DOHH2 (cell line): ENCODE results near the gene COL8A1.

Source experiments
- H3F3A ChIP-seq: fragments of 200-600 bp; sonication (generic), shearing (Covaris generic); 2 replicates; pipeline ENCODE4 v1.6.0; 2016; ENCODE audit warnings: antibody characterized with exemption, mild to moderate bottlenecking; ENCODE audit not compliant: control insufficient read depth, insufficient read depth
- H3K27ac ChIP-seq: fragments of 200-600 bp; sonication (generic); 2 replicates; pipeline ENCODE4 v1.5.1; 2014; ENCODE audit warnings: low read depth, mild to moderate bottlenecking, low read length, moderate library complexity
- H3K27me3 ChIP-seq: fragments of 200-600 bp; sonication (generic); 2 replicates; pipeline ENCODE4 v1.6.1; 2014; ENCODE audit warnings: mild to moderate bottlenecking, low read length, mixed read lengths; ENCODE audit not compliant: control insufficient read depth
- H3K36me3 ChIP-seq: fragments of 200-600 bp; sonication (generic); 2 replicates; pipeline ENCODE4 v1.6.1; 2014; ENCODE audit warnings: mild to moderate bottlenecking, low read length, moderate library complexity, mixed read lengths; ENCODE audit not compliant: control insufficient read depth
- H3K4me1 ChIP-seq: fragments of 200-600 bp; sonication (generic); 2 replicates; pipeline ENCODE4 v1.6.1; 2014; ENCODE audit warnings: mild to moderate bottlenecking, low read length, mixed read lengths; ENCODE audit not compliant: control insufficient read depth
- H3K4me2 ChIP-seq: fragments of 200-600 bp; sonication (generic); 2 replicates; pipeline ENCODE4 v1.6.0; 2014; ENCODE audit warnings: mild to moderate bottlenecking, low read length, moderate library complexity
- H3K4me3 ChIP-seq: fragments of 200-600 bp; sonication (generic); 2 replicates; pipeline ENCODE4 v1.5.1; 2014; ENCODE audit warnings: mild to moderate bottlenecking, low read length, mixed read lengths
- H3K79me2 ChIP-seq: fragments of 200-600 bp; sonication (generic); 2 replicates; pipeline ENCODE4 v1.6.1; 2014; ENCODE audit warnings: mild to moderate bottlenecking, low read length, mixed read lengths; ENCODE audit not compliant: control insufficient read depth
- H3K9me2 ChIP-seq: fragments of 200-600 bp; sonication (generic); replicated peaks from 2 replicates; pipeline ENCODE4 v1.6.1; 2014; ENCODE audit warnings: mild to moderate bottlenecking, low read length, mixed read lengths; ENCODE audit not compliant: control insufficient read depth
- H3K9me3 ChIP-seq: fragments of 200-600 bp; sonication (generic); 2 replicates; pipeline ENCODE4 v1.6.1; 2014; ENCODE audit warnings: antibody characterized with exemption, low read length, mixed read lengths; ENCODE audit not compliant: control insufficient read depth, insufficient read depth
- H4K20me1 ChIP-seq: fragments of 200-600 bp; sonication (generic); 2 replicates; pipeline ENCODE4 v1.6.0; 2014; ENCODE audit warnings: low read depth, mild to moderate bottlenecking, antibody characterized with exemption, low read length, moderate library complexity; ENCODE audit not compliant: control insufficient read depth, insufficient read depth
- EZH2phosphoT487 ChIP-seq: fragments of 200-600 bp; sonication (generic); IDR thresholded peaks from 2 replicates; pipeline ENCODE4 v1.6.1; 2017; ENCODE audit warnings: borderline replicate concordance, mild to moderate bottlenecking, antibody characterized with exemption, low read length, moderate library complexity, mixed read lengths
- TF ChIP-seq, protein P1 (sequence below): fragments of 200-600 bp; sonication (generic); IDR thresholded peaks from one replicate; pipeline ENCODE4 v1.5.1; 2014; ENCODE audit warnings: antibody characterized with exemption, mild to moderate bottlenecking, low read depth, low read length; ENCODE audit not compliant: poor library complexity, severe bottlenecking

Gene COL8A1

GRCh38 chr3:99833617-99834205 is 195.3 kb downstream of the COL8A1 start:
- H3K36me3 ChIP-seq: no peaks in the 10 kb centered on the region
- H3K4me1 ChIP-seq: no peaks in the 10 kb centered on the region
- H3K9me2 ChIP-seq: no peaks in the 10 kb centered on the region
- H3K9me3 ChIP-seq: no peaks in the 10 kb centered on the region
- H3F3A ChIP-seq: no peaks in the 10 kb centered on the region; the same call in 1 of the 2 replicates
- H3K79me2 ChIP-seq: peaks cover 95% of the 10 kb centered on the region
- no peak overlapping the region for H3K27ac ChIP-seq
- H3K4me3 ChIP-seq: no peak overlapping the region
- peaks cover 2% of the 10 kb centered on the region; the same call in 1 of the 2 replicates for H4K20me1 ChIP-seq
- TF ChIP-seq, protein P1, sequence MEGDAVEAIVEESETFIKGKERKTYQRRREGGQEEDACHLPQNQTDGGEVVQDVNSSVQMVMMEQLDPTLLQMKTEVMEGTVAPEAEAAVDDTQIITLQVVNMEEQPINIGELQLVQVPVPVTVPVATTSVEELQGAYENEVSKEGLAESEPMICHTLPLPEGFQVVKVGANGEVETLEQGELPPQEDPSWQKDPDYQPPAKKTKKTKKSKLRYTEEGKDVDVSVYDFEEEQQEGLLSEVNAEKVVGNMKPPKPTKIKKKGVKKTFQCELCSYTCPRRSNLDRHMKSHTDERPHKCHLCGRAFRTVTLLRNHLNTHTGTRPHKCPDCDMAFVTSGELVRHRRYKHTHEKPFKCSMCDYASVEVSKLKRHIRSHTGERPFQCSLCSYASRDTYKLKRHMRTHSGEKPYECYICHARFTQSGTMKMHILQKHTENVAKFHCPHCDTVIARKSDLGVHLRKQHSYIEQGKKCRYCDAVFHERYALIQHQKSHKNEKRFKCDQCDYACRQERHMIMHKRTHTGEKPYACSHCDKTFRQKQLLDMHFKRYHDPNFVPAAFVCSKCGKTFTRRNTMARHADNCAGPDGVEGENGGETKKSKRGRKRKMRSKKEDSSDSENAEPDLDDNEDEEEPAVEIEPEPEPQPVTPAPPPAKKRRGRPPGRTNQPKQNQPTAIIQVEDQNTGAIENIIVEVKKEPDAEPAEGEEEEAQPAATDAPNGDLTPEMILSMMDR: no peak
- TF ChIP-seq EZH2phosphoT487: no peak
- no peak overlapping the region for H3K4me2 ChIP-seq
- H3K27me3 ChIP-seq: no peaks in the 10 kb centered on the region

DNA sequence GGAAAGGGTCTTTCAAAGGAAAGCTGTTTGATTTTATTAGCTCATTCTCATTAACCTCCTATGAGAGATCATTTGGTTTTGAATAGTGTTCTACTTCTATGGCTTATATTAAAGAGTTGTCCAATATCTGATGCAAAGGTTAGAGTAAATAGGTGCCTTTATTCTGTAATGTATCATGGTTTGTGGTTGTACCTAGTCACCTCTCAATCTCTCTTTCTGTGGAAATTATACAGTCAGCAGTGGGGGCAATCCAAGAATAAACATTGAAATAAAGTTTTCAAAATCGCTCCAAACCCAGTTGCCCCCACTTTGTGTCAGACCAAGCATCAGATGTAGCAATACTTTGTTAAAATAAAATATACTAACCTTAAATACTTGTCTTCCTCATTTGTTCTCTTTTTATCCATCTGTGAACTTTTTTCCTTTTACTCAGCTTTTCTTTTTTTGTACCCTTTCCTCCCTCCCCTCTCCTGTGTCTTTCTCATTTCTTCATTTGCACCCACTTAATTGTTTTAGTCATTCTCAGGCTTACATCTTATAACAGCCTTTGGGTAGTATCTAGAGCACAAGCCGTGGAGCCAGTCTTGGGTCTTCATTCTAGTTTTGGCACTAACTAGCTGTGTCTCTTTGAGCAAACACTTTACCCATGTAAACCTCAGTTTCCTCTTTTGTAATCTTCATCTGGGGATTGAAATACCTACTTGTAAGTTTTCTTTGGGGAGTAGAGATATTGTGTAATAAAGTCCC is 196.0 kb downstream of the COL8A1 start:
- TF ChIP-seq, protein P1: no peak
- no peak for TF ChIP-seq EZH2phosphoT487
- H3K4me3 ChIP-seq: no peak overlapping the region
- H3F3A ChIP-seq: no peaks in the 10 kb centered on the region; the same call in 1 of the 2 replicates
- no peak overlapping the region for H3K27ac ChIP-seq
- H3K9me3 ChIP-seq: no peaks in the 10 kb centered on the region
- H3K4me2 ChIP-seq: no peak overlapping the region
- H4K20me1 ChIP-seq: peaks cover 2% of the 10 kb centered on the region; the same call in 1 of the 2 replicates
- no peaks in the 10 kb centered on the region for H3K36me3 ChIP-seq
- H3K79me2 ChIP-seq: peaks cover 92% of the 10 kb centered on the region
- no peaks in the 10 kb centered on the region for H3K9me2 ChIP-seq
- H3K4me1 ChIP-seq: no peaks in the 10 kb centered on the region
- no peaks in the 10 kb centered on the region for H3K27me3 ChIP-seq

DNA sequence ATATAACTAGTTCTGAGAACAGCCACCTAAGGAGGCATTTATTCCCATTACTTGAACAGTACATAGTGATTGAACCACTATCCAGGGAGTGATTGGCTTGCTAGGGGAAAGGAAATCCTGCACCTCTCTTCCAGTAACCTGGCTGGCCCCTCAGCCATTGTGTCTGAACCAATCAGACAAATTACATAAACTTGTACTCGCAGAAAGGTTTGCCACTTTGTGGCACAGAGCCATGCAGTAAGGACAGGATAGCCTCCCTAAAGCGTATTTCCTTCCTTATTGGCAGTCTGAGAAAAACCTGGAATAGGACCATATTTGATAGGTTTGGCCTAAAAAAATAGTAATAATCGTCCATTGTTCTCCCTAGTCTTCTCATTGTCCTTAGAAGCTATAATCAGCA is 198.3 kb downstream of the COL8A1 start:
- no peaks in the 10 kb centered on the region for H3F3A ChIP-seq
- TF ChIP-seq, protein P1: no peak
- no peak for TF ChIP-seq EZH2phosphoT487
- H3K27me3 ChIP-seq: no peaks in the 10 kb centered on the region
- H3K79me2 ChIP-seq: peaks cover 81% of the 10 kb centered on the region
- no peaks in the 10 kb centered on the region for H3K4me1 ChIP-seq
- no peaks in the 10 kb centered on the region for H3K36me3 ChIP-seq
- H4K20me1 ChIP-seq: peaks cover 2% of the 10 kb centered on the region; the same call in 1 of the 2 replicates
- H3K9me2 ChIP-seq: no peaks in the 10 kb centered on the region
- H3K4me2 ChIP-seq: no peak overlapping the region
- H3K4me3 ChIP-seq: no peak overlapping the region
- no peak overlapping the region for H3K27ac ChIP-seq
- no peaks in the 10 kb centered on the region for H3K9me3 ChIP-seq
